WERI-Rb-1 (cell line): ENCODE measurements around the gene SHISA9.
A peak's percentile ranks its signal among the peaks of the same experiment; 100 is the strongest.

Experiments
- DNase-seq: peaks from one replicate; pipeline ENCODE4 v3.0.0-alpha.2; 2020
- H3K27ac ChIP-seq: fragments of 250-450 bp; sonication (Bioruptor Pico); 2 replicates; pipeline ENCODE4 v1.5.1; 2020; ENCODE audit warnings: mild to moderate bottlenecking, moderate library complexity
- H3K27me3 ChIP-seq: fragments of 250-450 bp; sonication (Bioruptor Pico); 2 replicates; pipeline ENCODE4 v1.5.1; 2021; ENCODE audit warnings: mild to moderate bottlenecking, low read depth, moderate library complexity; ENCODE audit not compliant: insufficient read depth, severe bottlenecking
- H3K36me3 ChIP-seq: fragments of 250-450 bp; sonication (Bioruptor Pico); 2 replicates; pipeline ENCODE4 v1.5.1; 2020; ENCODE audit warnings: mild to moderate bottlenecking, moderate library complexity
- H3K4me3 ChIP-seq: 2 replicates; pipeline ENCODE4 v1.5.1; 2011; ENCODE audit warnings: low read depth, mild to moderate bottlenecking, control low read depth, low read length
- H3K9me3 ChIP-seq: fragments of 250-450 bp; sonication (Bioruptor Pico); 2 replicates; pipeline ENCODE4 v1.5.1; 2021; ENCODE audit warnings: mild to moderate bottlenecking, moderate library complexity; ENCODE audit not compliant: severe bottlenecking
- CTCF ChIP-seq: IDR thresholded peaks from 2 replicates; pipeline ENCODE4 v1.5.1; 2011; ENCODE audit warnings: low read depth, mild to moderate bottlenecking, control low read depth, inconsistent platforms, low read length

SHISA9 gene

GRCh38 chr16:13181432-13181831, 280.0 kb downstream of the SHISA9 start:
- H3K27me3 ChIP-seq, result no peaks in the 10 kb centered on the region
- TF ChIP-seq CTCF, result no peak
- H3K4me3 ChIP-seq, result no peak overlapping the region
- no peak overlapping the region for H3K27ac ChIP-seq
- no peaks in the 10 kb centered on the region for H3K36me3 ChIP-seq
- DNase-seq, result no peak
- no peaks in the 10 kb centered on the region for H3K9me3 ChIP-seq

- Histone ChIP-seq H3K36me3 (no peaks in the 10 kb centered on the region), H3K27me3 (no peaks in the 10 kb centered on the region), H3K9me3 (peaks cover under 1% of the 10 kb centered on the region), H3K27ac (no peak overlapping the region), H3K4me3 (no peak overlapping the region)
- DNase-seq, result peak; percentile 25
- peak; percentile 49; the same call in 1 of the 2 replicates for TF ChIP-seq CTCF
Observed at GRCh38 chr16:13186813-13187212, 285.4 kb downstream of the SHISA9 start.

- DNase-seq, result no peak
- no peaks in the 10 kb centered on the region for H3K36me3 ChIP-seq
- H3K27ac ChIP-seq, result no peak overlapping the region
- peaks cover 3% of the 10 kb centered on the region for H3K9me3 ChIP-seq
- H3K4me3 ChIP-seq, result no peak overlapping the region
- no peak for TF ChIP-seq CTCF
- no peaks in the 10 kb centered on the region for H3K27me3 ChIP-seq
Observed at GRCh38 chr16:13189250-13189649, 287.9 kb downstream of the SHISA9 start.

GRCh38 chr16:13193721-13194120, 292.3 kb downstream of the SHISA9 start:
- Histone ChIP-seq H3K4me3 (no peak overlapping the region), H3K27ac (no peak overlapping the region), H3K9me3 (peaks cover 3% of the 10 kb centered on the region), H3K27me3 (no peaks in the 10 kb centered on the region), H3K36me3 (no peaks in the 10 kb centered on the region)
- no peak for DNase-seq
- TF ChIP-seq CTCF, result no peak

GRCh38 chr16:13194766-13195165, 293.4 kb downstream of the SHISA9 start:
- Histone ChIP-seq H3K9me3 (peaks cover 3% of the 10 kb centered on the region), H3K27ac (no peak overlapping the region), H3K36me3 (no peaks in the 10 kb centered on the region), H3K4me3 (no peak overlapping the region), H3K27me3 (no peaks in the 10 kb centered on the region)
- DNase-seq, result no peak
- TF ChIP-seq CTCF, result no peak

GRCh38 chr16:13203725-13204124, 302.3 kb downstream of the SHISA9 start:
- no peak for TF ChIP-seq CTCF
- DNase-seq, result no peak
- no peaks in the 10 kb centered on the region for H3K27me3 ChIP-seq
- no peaks in the 10 kb centered on the region for H3K9me3 ChIP-seq
- H3K27ac ChIP-seq, result no peak overlapping the region
- H3K36me3 ChIP-seq, result no peaks in the 10 kb centered on the region
- H3K4me3 ChIP-seq, result no peak overlapping the region
